ENCODE results near the gene SLC35C1. TPM values are rescaled to one million over a fixed set of nuclear protein-coding genes. Genes with fewer than 3 reads are reported as not detected.

SLC35C1 gene
- total and polyA plus RNA-seq, 12 donors, result 4.5 to 14.1 (median 6.1) TPM

GRCh38 chr11:45771566-45772448 lies 33.1 kb upstream of the SLC35C1 start:
- H3K4me3 ChIP-seq, result peak overlapping the region; percentile 14 to 69 (median 58)
- no peaks in the 10 kb centered on the region for H3K27me3 ChIP-seq
- TF ChIP-seq CTCF (IDR thresholded peaks at IDR 0.05), result peak; percentile 87 to 96 (median 93)
- H3K9me3 ChIP-seq, result no peaks in the 10 kb centered on the region
- WGBS, 2 donors, result 3 to 4% methylated on average over 31 of the region's 31 CpGs
- ATAC-seq, result peak; percentile 94 to 98 (median 96)
- H3K27ac ChIP-seq, result peak overlapping the region in 9 of 10 donors; percentile 51 to 80 (median 73)
- peaks cover 0 to 14% (median 4%) of the 10 kb centered on the region in 9 donors for H3K4me1 ChIP-seq
- intact Hi-C loops (cut with DNase I), result loop anchor here (1.0 to 10.0 kb wide), 17 partner anchors 115 to 435 kb away; no protein-coding TSS in a partner anchor
- H3K36me3 ChIP-seq, result no peaks in the 10 kb centered on the region
- DNase-seq, result peak; percentile 82 to 88

GRCh38 chr11:45772449-45772774 lies 32.5 kb upstream of the SLC35C1 start:
- H3K9me3 ChIP-seq, result no peaks in the 10 kb centered on the region
- DNase-seq (no peak), ATAC-seq (no peak)
- H3K27ac ChIP-seq, result no peak overlapping the region
- no peak for TF ChIP-seq CTCF (IDR thresholded peaks at IDR 0.05)
- H3K36me3 ChIP-seq, result no peaks in the 10 kb centered on the region
- WGBS, 2 donors, result 53 to 61% methylated on average over 5 of the region's 5 CpGs
- H3K27me3 ChIP-seq, result no peaks in the 10 kb centered on the region
- H3K4me3 ChIP-seq, result peak overlapping the region in 2 of 10 donors; percentile 57 to 59
- H3K4me1 ChIP-seq, result peaks cover 0 to 18% (median 4%) of the 10 kb centered on the region in 9 donors
- intact Hi-C loops (cut with DNase I), result loop anchor here (1.0 to 10.0 kb wide), 16 partner anchors 115 to 435 kb away; no protein-coding TSS in a partner anchor

- intact Hi-C loops (cut with DNase I), result loop anchor here (1.0 to 10.0 kb wide), 16 partner anchors 116 to 436 kb away; no protein-coding TSS in a partner anchor
- no peaks in the 10 kb centered on the region for H3K9me3 ChIP-seq
- DNase-seq (no peak), ATAC-seq (no peak)
- H3K27me3 ChIP-seq, result no peaks in the 10 kb centered on the region
- no peak overlapping the region for H3K27ac ChIP-seq
- TF ChIP-seq CTCF (IDR thresholded peaks at IDR 0.05), result no peak
- no peaks in the 10 kb centered on the region for H3K36me3 ChIP-seq
- H3K4me3 ChIP-seq, result no peak overlapping the region
- peaks cover 0 to 18% (median 4%) of the 10 kb centered on the region in 9 donors for H3K4me1 ChIP-seq
- 74 to 78% methylated on average over 11 of the region's 11 CpGs for WGBS, 2 donors
Measured at GRCh38 chr11:45772986-45773785, 31.8 kb upstream of the SLC35C1 start.
